ENCODE data around the gene TEKT1. TPM values are rescaled to one million over a fixed set of nuclear protein-coding genes. Genes with fewer than 3 reads are reported as not detected.

Gene TEKT1
- total RNA-seq, 1 experiment from 2014 or later, result not detected

- H3K4me2 ChIP-seq (ENCODE audit: low read length), result peak overlapping the region; percentile 88
- H4K20me1 ChIP-seq (ENCODE audit: insufficient read depth), result no peaks in the 10 kb centered on the region
- DNase-seq (ENCODE audit: low read depth, low spot score) (peak; percentile 68), ATAC-seq (peak; percentile 97)
- RAD21 ChIA-PET (ENCODE audit: low non-redundant PET in 1 of 2, low total read pairs in 2 of 2, uncharacterized antibody in 2 of 2, unreplicated experiment in 2 of 2), result no interaction called here
- intact Hi-C loops (cut with micrococcal nuclease), result no loop called here
- peaks cover 53% of the 10 kb centered on the region for H3K79me2 ChIP-seq (ENCODE audit: insufficient read depth, low read length)
- H3K27ac ChIP-seq (ENCODE audit: low read depth, low read length), result peak overlapping the region; percentile 81
- POLR2A ChIA-PET, result interaction anchor here (0.9 to 1.6 kb wide), 5 partner anchors 9 to 18 kb away, joined by 3 to 5 read pairs (median 4); no protein-coding TSS in a partner anchor
- H3K9me2 ChIP-seq (ENCODE audit: insufficient read depth), result no peaks in the 10 kb centered on the region
- H3K9ac ChIP-seq (ENCODE audit: low read length), result peak overlapping the region; percentile 76
- no peaks in the 10 kb centered on the region for H3K9me3 ChIP-seq (ENCODE audit: control insufficient read depth in 1 of 2, insufficient read depth in 1 of 2, low read depth in 1 of 2, low read length in 2 of 2)
- H3K4me1 ChIP-seq (ENCODE audit: control insufficient read depth in 1 of 2, insufficient read depth in 2 of 2, low read length in 2 of 2), result peaks cover 7 to 19% of the 10 kb centered on the region in 2 experiments; a peak in 3 of 4 replicates
- peak overlapping the region; percentile 95 for H2AFZ ChIP-seq (ENCODE audit: low read depth, low read length, poor library complexity, severe bottlenecking)
- TSS peak; percentile 63 for BruUV-seq (replicated peaks)
- H3K36me3 ChIP-seq (ENCODE audit: control insufficient read depth in 1 of 2, insufficient read depth in 2 of 2, low read length in 2 of 2), result peaks cover 4 to 17% of the 10 kb centered on the region in 2 experiments; a peak in 2 of 4 replicates
- H3K27me3 ChIP-seq (ENCODE audit: insufficient read depth, low read length), result no peaks in the 10 kb centered on the region
- CTCF ChIA-PET, result interaction anchor here (0.6 to 1.9 kb wide), 21 partner anchors 8 to 206 kb away, joined by 3 to 39 read pairs (median 4); no protein-coding TSS in a partner anchor
- peak overlapping the region; percentile 74 to 89 for H3K4me3 ChIP-seq (replicated peaks in 1 of 2; ENCODE audit: low read depth in 1 of 2, low read length in 2 of 2)
- TF ChIP-seq, protein P1, sequence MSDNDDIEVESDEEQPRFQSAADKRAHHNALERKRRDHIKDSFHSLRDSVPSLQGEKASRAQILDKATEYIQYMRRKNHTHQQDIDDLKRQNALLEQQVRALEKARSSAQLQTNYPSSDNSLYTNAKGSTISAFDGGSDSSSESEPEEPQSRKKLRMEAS (IDR thresholded peaks at IDR 0.05), result 0 out of 2 replicates have a peak, but pooled peaks have one; percentile 2
- TF ChIP-seq JUND (IDR thresholded peaks at IDR 0.05) (no peak), TCF7L2 (IDR thresholded peaks at IDR 0.05; ENCODE audit: borderline replicate concordance, extremely low read depth, insufficient read depth, insufficient read length) (no peak), EZH2 (IDR thresholded peaks at IDR 0.05) (no peak), YY1 (IDR thresholded peaks at IDR 0.05; ENCODE audit: extremely low read depth, insufficient replicate concordance, low read depth, low read length) (peak; percentile 63), CEBPB (IDR thresholded peaks at IDR 0.05; ENCODE audit: low read depth) (no peak), RAD21 (IDR thresholded peaks at IDR 0.05; ENCODE audit: low read depth) (no peak), POLR2AphosphoS5 (IDR thresholded peaks at IDR 0.05; ENCODE audit: low read depth, low read length) (peak; percentile 85), EGR1 (IDR thresholded peaks at IDR 0.05; ENCODE audit: low read depth) (0 out of 2 replicates have a peak, but pooled peaks have one; percentile 22), CBX3 (IDR thresholded peaks at IDR 0.05; ENCODE audit: low read depth) (no peak), ZNF274 (IDR thresholded peaks at IDR 0.05; ENCODE audit: low read depth, low read length) (no peak), SRF (IDR thresholded peaks at IDR 0.05; ENCODE audit: low read depth) (no peak), SIN3A (IDR thresholded peaks at IDR 0.05; ENCODE audit: low read depth) (0 out of 2 replicates have a peak, but pooled peaks have one; percentile 30), ZFX (IDR thresholded peaks at IDR 0.05) (peak; percentile 77), EZH2phosphoT487 (IDR thresholded peaks at IDR 0.05; ENCODE audit: borderline replicate concordance) (no peak), SP1 (IDR thresholded peaks at IDR 0.05; ENCODE audit: low read depth) (no peak), POLR2A (IDR thresholded peaks at IDR 0.05; ENCODE audit: borderline replicate concordance, extremely low read depth, insufficient read depth, insufficient read length) (peak; percentile 40), FOSL1 (IDR thresholded peaks at IDR 0.05; ENCODE audit: low read depth) (0 out of 2 replicates have a peak, but pooled peaks have one; percentile 23), ELF1 (IDR thresholded peaks at IDR 0.05; ENCODE audit: borderline replicate concordance, low read depth) (peak; percentile 92)
- TF ChIP-seq, protein P2, sequence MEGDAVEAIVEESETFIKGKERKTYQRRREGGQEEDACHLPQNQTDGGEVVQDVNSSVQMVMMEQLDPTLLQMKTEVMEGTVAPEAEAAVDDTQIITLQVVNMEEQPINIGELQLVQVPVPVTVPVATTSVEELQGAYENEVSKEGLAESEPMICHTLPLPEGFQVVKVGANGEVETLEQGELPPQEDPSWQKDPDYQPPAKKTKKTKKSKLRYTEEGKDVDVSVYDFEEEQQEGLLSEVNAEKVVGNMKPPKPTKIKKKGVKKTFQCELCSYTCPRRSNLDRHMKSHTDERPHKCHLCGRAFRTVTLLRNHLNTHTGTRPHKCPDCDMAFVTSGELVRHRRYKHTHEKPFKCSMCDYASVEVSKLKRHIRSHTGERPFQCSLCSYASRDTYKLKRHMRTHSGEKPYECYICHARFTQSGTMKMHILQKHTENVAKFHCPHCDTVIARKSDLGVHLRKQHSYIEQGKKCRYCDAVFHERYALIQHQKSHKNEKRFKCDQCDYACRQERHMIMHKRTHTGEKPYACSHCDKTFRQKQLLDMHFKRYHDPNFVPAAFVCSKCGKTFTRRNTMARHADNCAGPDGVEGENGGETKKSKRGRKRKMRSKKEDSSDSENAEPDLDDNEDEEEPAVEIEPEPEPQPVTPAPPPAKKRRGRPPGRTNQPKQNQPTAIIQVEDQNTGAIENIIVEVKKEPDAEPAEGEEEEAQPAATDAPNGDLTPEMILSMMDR (IDR thresholded peaks at IDR 0.05 in 2 of 3, conservative IDR thresholded peaks at IDR 0.05 in 1 of 3; ENCODE audit: borderline replicate concordance in 1 of 3, insufficient read depth in 1 of 3, low read depth in 2 of 3, low read length in 2 of 3), result peak; percentile 40 to 79 (median 69); a peak in 5 of 6 replicates
- TF ChIP-seq, protein P3, sequence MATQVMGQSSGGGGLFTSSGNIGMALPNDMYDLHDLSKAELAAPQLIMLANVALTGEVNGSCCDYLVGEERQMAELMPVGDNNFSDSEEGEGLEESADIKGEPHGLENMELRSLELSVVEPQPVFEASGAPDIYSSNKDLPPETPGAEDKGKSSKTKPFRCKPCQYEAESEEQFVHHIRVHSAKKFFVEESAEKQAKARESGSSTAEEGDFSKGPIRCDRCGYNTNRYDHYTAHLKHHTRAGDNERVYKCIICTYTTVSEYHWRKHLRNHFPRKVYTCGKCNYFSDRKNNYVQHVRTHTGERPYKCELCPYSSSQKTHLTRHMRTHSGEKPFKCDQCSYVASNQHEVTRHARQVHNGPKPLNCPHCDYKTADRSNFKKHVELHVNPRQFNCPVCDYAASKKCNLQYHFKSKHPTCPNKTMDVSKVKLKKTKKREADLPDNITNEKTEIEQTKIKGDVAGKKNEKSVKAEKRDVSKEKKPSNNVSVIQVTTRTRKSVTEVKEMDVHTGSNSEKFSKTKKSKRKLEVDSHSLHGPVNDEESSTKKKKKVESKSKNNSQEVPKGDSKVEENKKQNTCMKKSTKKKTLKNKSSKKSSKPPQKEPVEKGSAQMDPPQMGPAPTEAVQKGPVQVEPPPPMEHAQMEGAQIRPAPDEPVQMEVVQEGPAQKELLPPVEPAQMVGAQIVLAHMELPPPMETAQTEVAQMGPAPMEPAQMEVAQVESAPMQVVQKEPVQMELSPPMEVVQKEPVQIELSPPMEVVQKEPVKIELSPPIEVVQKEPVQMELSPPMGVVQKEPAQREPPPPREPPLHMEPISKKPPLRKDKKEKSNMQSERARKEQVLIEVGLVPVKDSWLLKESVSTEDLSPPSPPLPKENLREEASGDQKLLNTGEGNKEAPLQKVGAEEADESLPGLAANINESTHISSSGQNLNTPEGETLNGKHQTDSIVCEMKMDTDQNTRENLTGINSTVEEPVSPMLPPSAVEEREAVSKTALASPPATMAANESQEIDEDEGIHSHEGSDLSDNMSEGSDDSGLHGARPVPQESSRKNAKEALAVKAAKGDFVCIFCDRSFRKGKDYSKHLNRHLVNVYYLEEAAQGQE (IDR thresholded peaks at IDR 0.05; ENCODE audit: low read depth), result no peak
Observed at GRCh38 chr17:6853764-6854442, 22.4 kb upstream of the TEKT1 start.
